ENCODE results near the gene TNK2.

DNA sequence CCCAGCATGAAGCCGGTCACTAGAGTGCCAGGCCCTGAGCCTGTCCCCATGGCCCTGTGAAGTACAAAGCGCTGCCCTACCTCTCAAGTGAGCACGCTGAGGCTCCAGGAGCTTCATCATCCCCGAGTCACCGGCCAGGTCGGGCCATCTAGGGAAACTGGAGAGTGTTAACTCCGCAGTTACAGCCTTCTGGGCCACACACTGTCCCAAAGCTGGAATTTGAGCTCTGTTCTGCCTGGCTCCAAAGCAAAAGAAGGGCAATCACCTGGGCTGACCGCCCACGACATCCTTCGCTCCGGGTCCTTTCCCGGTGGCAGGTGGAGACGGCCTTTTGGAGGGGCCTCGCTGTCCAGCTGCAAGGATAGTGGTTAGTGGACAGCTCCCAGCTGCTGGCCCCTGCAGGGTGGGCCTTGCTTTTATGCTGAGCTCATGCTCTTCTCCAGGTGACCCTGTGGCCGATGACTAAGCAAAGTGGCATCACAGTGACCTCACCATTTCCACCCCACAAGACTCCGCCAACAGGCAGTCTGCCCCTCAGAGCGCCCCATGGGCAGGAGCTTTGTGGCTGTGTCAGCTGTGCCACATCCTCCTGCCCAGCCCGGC is 93.1 kb downstream of the TNK2 start:
- TF ChIP-seq, protein P1, sequence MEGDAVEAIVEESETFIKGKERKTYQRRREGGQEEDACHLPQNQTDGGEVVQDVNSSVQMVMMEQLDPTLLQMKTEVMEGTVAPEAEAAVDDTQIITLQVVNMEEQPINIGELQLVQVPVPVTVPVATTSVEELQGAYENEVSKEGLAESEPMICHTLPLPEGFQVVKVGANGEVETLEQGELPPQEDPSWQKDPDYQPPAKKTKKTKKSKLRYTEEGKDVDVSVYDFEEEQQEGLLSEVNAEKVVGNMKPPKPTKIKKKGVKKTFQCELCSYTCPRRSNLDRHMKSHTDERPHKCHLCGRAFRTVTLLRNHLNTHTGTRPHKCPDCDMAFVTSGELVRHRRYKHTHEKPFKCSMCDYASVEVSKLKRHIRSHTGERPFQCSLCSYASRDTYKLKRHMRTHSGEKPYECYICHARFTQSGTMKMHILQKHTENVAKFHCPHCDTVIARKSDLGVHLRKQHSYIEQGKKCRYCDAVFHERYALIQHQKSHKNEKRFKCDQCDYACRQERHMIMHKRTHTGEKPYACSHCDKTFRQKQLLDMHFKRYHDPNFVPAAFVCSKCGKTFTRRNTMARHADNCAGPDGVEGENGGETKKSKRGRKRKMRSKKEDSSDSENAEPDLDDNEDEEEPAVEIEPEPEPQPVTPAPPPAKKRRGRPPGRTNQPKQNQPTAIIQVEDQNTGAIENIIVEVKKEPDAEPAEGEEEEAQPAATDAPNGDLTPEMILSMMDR (IDR thresholded peaks at IDR 0.05) = no peak
- no peak for TF ChIP-seq POLR2A (IDR thresholded peaks at IDR 0.05)
